ENCODE results near the gene VTI1A.

DNA sequence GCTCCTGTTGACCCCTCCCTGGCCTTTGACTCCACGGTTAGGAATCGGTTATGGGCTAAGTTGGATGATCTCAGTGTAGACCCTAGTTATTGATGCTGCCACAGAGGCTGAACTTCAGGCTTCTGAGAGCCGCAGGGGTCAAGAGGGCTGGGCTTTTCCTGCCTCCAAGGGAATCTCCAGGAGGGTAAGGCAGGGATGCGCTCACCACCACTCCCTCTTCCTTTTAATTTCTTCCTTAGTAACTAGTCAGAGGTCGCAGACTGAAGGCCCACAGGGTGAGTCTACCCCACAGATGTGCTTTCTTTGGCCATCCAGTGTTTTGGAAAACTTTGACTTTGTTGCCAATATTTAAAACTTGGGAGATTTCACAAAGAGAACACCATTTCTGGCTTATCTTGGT lies 352.0 kb downstream of the VTI1A start:
- TF ChIP-seq, protein P1, sequence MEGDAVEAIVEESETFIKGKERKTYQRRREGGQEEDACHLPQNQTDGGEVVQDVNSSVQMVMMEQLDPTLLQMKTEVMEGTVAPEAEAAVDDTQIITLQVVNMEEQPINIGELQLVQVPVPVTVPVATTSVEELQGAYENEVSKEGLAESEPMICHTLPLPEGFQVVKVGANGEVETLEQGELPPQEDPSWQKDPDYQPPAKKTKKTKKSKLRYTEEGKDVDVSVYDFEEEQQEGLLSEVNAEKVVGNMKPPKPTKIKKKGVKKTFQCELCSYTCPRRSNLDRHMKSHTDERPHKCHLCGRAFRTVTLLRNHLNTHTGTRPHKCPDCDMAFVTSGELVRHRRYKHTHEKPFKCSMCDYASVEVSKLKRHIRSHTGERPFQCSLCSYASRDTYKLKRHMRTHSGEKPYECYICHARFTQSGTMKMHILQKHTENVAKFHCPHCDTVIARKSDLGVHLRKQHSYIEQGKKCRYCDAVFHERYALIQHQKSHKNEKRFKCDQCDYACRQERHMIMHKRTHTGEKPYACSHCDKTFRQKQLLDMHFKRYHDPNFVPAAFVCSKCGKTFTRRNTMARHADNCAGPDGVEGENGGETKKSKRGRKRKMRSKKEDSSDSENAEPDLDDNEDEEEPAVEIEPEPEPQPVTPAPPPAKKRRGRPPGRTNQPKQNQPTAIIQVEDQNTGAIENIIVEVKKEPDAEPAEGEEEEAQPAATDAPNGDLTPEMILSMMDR (IDR thresholded peaks at IDR 0.05; ENCODE audit: low read depth, low read length, missing input control): no peak
- TF ChIP-seq RAD21 (IDR thresholded peaks at IDR 0.05) (no peak), GABPA (IDR thresholded peaks at IDR 0.05 in 1 of 2, conservative IDR thresholded peaks at IDR 0.05 in 1 of 2) (no peak), TAF1 (conservative IDR thresholded peaks at IDR 0.05) (no peak), RXRA (IDR thresholded peaks at IDR 0.05) (no peak), REST (IDR thresholded peaks at IDR 0.05) (no peak), ATF3 (IDR thresholded peaks at IDR 0.05) (no peak), JUND (IDR thresholded peaks at IDR 0.05) (no peak), EGR1 (IDR thresholded peaks at IDR 0.05; ENCODE audit: low read depth in 2 of 2) (no peak), HNF4A (conservative IDR thresholded peaks at IDR 0.05) (no peak), YY1 (IDR thresholded peaks at IDR 0.05) (no peak), HNF4G (IDR thresholded peaks at IDR 0.05) (no peak)
- TF ChIP-seq, protein P2, sequence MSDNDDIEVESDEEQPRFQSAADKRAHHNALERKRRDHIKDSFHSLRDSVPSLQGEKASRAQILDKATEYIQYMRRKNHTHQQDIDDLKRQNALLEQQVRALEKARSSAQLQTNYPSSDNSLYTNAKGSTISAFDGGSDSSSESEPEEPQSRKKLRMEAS (IDR thresholded peaks at IDR 0.05): no peak

All from liver (tissue), 3 donors.